HG03060 (cell line): Measurements from ENCODE around the gene MOB4.
A peak's percentile ranks its signal among the peaks of the same experiment; 100 is the strongest.
"Not testable (repeated sequence)": the region's sequence is repeated elsewhere in the genome, so short reads cannot be mapped to it uniquely, and the experiment has no call there.

ENCODE experiments used
- ATAC-seq: cut with Tn5 transposase; IDR thresholded peaks from one replicate; pipeline ENCODE4 v1.9.1; 2021; ENCODE audit warnings: low read depth, moderate number of reproducible peaks; ENCODE audit not compliant: unreplicated experiment

MOB4 gene

DNA sequence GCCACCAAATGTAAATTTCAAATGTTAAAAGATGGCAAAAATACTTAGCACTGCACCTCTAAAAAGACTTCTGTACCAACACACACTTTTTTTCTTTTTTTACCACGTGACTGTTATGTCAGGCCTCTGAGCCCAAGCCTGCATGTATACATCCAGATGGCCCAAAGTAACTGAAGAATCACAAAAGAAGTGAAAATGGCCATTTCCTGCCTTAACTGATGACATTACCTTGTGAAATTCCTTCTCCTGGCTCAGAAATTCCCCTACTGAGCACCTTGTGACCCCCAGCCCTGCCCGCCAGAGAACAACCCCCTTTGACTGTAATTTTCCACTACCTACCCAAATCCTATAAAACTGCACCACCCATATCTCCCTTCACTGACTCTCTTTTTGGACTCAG, 62.4 kb downstream of the MOB4 start:
- not testable (repeated sequence) for ATAC-seq

DNA sequence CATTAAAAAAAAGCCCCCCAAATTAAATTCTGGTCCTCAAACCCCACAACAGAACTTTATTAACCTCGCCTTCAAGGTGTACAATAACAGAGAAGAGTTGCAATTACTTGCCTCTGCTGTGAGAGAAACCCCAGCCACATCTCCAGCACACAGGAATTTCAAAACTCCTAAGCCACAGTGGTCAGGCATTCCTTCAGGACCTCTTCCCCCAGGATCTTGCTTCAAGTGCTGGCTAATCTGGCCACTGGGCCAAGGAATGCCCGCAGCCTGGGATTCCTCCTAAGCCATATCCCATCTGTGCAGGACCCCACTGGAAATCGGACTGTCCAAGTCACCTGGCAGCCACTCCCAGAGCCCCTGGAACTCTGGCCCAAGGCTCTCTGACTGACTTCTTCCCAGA, 64.3 kb downstream of the MOB4 start:
- not testable (repeated sequence) for ATAC-seq

- ATAC-seq: not testable (repeated sequence)
Observed at GRCh38 chr2:197587255-197587654, 71.4 kb downstream of the MOB4 start.

GRCh38 chr2:197591339-197592072, 75.6 kb downstream of the MOB4 start:
- ATAC-seq: no peak

- no peak for ATAC-seq
Observed at GRCh38 chr2:197596766-197597165, 80.9 kb downstream of the MOB4 start.

DNA sequence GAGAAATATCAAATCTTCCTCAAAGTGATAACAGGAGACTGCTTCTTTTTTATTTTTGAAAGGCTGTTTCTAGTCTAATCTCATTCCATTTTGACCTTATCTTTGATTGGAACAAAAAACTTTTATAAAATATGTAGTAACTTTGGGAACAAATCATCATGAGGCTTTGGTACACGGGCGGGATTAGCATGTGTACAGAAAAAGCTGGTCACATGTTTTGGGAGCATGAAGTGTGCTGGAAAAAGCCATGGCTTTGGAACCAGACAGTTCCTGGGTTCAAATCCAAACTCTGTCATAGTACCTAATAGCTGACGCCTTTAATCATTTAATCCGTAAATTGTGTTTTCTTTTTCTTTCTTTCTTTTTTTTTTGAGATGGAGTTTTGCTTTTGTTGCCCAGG, 81.3 kb downstream of the MOB4 start:
- no peak for ATAC-seq

GRCh38 chr2:197598450-197598849, 82.6 kb downstream of the MOB4 start:
- no peak for ATAC-seq

DNA sequence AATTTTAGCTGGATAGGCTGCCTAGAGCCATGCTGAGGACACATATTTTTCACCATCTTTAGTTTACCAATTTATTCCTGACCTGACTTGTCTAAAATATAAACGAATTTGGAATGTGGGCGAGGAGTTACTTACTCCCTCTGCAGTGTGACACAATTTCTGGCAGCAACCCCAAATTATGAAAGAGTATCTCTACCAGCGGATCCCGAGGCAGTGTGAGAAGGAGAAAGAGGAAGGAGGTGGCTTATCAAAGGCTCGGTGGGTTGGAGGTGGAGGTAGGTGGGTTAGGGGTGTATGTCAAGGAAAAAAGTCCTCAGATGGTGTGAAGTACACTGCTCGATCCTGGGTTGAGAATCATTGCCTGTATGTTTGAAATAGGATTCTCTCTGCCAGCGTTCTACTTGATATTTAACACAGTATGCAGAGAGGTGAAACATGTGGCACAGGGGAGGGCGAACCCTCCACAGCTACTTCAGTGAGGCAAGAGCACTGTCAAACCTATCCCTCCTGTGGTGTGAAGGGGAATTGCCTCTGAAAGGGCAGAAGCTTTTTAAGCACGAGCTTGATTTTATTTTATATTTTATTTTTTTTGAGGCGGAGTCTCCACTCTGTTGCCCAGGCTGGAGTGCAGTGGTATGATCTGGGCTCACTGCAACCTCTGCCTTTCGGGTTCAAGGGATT, 83.6 kb downstream of the MOB4 start:
- peak; percentile 65 for ATAC-seq

GRCh38 chr2:197600306-197600705, 84.4 kb downstream of the MOB4 start:
- no peak for ATAC-seq

GRCh38 chr2:197601726-197602125, 85.9 kb downstream of the MOB4 start:
- ATAC-seq: no peak
